GM12891 (cell line): Measurements from ENCODE around the gene NCKAP5.

Experiments used
- PAX5 ChIP-seq: IDR thresholded peaks from 2 replicates; pipeline ENCODE4 v1.6.1; 2011; ENCODE audit warnings: low read length, moderate library complexity, mild to moderate bottlenecking; ENCODE audit not compliant: insufficient read depth, severe bottlenecking
- POLR2A ChIP-seq: IDR thresholded peaks from 2 replicates; pipeline ENCODE4 v1.6.1; 2011; ENCODE audit warnings: low read depth, low read length, control low read depth
- POLR2AphosphoS5 ChIP-seq: IDR thresholded peaks from 2 replicates; pipeline ENCODE4 v1.6.1; 2011; ENCODE audit warnings: low read depth, low read length, control low read depth
- SPI1 ChIP-seq: IDR thresholded peaks from 2 replicates; pipeline ENCODE4 v1.6.1; 2011; ENCODE audit warnings: low read depth, low read length, control low read depth

DNA sequence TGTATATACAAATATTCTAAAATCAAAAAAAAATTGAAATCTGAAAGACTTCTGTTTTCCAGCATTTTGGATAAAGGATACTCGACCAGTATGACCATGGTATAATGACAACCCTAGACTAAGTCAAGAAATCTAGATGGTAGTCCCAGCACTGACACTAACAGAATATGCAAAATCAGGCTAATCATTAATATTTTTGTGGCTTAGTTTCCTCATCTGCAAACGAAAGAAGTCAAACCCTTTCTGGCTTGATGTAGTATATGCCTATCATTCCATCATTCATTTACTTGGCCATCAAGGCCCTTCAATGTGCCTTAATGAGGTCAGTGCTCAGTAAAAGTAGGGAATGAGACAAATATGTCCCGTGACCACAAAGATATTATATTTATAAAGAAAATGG, 83.5 kb downstream of the NCKAP5 start:
- TF ChIP-seq PAX5 (no peak), POLR2AphosphoS5 (no peak), POLR2A (no peak), SPI1 (no peak)
